NCI-H1694 treated with DMSO at 0.1 percent for 48 hours (cell line): ENCODE results near the gene CBFB.

Source experiments
- DNase-seq: peaks from one replicate; lab custom pipeline; 2025; lab: John Stamatoyannopoulos, UW

CBFB gene

DNA sequence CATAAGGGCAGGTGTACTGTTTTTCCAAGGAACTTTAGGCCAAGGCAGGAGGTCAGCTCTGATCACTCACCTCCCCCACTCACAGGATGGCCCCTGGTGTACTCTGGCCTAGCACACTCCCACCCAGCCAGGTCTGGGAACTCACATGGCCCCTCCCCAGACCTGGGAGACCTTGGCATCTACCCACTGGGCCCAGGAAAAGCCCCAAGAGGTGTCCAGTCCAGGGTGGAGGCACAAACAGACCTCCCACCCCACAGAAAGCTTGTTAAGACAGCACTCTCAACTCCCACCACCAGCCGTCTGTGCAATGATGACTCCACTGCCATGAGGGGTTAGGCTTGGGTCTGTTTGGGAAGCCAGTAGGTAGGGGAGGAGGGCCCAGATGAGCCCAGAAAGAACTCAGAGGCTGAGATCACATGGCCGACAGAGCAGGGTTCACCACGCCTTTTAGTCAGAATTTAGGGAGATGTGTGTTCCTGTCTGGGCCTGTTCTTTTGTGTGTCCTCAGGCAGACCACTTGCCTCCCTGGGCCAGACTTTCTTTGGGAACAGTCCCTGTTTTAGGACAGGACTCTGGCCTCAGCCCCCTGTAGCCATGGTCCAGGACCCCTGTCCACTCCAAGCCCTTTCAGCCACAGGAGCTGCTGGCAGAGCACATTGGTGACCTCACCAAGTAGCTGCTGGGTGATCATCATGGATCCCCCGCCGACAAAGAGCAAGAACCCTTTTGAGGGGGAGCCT, 12.1 kb upstream of the CBFB start:
- no peak for DNase-seq

DNA sequence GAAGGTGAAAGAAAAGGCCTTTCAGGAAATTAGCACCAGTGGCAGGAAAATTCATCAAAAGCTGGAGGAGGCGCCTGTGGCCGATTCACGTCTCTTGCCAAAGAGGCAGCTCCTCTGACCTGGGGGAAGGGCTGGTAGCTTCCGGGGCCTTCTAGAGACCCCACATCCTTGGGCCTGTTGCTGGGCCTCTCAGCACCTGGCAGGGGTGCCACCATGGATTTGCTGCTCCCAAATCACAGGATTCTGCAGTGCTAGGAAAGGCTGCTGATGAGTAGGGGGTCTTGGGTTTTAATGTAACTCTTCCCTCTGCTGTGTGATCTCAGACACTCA, 11.6 kb upstream of the CBFB start:
- no peak for DNase-seq

- DNase-seq, result peak; percentile 90
Measured at GRCh38 chr16:67017810-67018488, 11.0 kb upstream of the CBFB start.

DNA sequence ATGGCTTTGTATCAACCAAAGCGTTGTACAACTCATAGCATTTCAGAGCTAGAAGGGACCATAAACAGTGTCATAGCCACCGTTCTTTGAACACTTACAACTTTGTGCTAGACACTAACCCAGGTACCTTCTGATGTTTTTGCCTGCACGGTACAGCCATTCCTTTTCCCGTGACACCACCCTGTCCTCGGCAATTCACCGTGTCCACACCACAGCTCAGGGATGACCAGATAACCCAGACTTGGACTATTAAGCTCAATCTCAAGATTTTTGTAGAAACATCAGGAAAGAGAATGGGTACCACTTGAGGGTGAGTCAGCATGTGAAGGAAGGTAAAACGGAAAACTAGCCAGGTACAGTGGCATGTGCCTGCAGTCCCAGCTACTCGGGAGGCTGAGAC, 9.8 kb upstream of the CBFB start:
- no peak for DNase-seq

- no peak for DNase-seq
Measured at GRCh38 chr16:67021321-67021720, 7.6 kb upstream of the CBFB start.

DNA sequence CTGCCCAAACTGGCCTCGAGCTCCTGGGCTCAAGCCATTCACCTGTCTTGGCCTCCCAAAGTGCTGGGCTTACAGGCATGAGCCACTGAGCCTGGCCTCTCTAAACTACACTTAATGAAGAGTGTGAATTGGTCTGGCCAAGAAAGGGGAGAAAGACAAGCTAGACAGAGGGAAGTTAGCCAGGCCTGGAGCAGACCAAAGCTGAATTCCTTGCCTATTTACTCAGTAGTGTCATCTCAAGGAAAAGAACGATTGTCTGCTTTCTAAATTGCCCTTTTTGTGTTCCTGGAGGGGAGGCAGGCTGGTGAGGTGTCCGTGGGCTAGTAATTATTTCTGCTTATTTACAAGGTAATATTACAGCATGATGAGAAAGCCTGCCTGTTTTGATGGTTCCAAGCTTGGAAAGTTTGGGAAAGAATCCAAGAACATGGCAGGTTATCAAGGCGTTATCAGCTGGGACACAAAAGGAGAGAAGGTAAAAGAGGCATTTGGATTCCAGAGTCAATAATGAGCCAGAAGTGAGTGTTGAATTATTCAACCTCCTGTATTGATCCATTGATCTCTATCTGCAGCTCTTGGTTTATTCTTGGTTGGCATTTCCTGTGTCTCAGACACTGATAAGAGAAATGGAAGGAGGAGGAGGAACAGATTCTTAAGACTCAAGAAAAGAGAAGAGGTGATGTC, 6.3 kb upstream of the CBFB start:
- DNase-seq, result no peak

DNA sequence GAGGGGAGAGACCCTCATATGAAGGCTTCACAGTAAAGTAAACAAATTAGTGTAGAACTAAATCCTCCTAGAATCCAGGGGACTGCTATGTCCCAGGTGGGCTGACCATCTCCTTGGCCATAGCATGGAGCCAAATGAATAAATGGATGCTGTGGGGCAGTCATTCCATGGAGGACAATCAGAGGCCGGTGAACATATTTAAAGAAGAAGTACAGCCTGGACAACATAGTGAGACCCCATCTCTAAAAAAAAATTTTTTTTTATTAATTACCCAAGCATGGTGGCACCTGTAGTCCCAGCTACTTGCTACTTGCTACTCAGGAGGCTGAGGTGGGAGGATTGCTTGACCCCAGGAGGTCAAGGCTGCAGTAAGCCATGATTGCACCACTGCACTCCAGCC, 5.3 kb upstream of the CBFB start:
- DNase-seq, result no peak

DNA sequence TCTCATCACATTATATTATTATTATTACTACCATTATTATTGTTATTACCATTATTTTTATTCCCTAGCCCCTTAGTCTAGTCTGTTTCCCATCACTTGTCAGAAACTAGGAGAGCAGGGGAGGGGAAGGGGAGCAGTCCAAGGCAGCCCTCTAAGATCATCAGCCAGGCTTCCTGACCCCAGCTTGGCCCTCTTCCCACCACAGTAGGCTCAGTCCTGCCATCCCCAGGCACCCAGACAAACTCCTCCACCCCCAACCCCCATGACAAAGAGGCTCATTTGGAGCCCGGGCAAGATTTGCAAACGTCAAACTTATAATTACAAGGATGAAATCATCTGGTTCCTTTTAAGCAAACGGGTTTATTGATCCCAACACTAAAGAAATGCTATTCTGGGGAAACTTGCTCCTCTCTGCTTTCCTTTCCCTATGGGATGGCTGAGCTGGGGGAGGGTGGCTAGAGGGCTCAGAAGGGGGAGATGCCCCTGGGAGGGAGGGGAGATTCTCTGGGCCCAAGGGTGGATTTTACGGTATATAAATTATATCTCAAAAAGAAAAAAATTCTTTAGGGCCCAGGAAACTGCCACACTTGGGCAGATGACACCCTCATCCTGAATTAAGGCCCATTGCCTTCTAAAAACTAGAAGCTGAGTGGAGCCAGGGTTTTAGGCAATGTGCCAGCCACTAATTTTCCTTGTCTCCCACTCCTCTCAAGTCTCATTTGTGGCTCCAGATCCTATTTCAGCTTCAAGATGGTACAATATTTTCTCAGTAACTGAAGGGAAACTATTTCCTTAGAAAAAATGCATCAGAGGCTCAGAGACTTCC, 4.4 kb upstream of the CBFB start:
- DNase-seq, result no peak

DNA sequence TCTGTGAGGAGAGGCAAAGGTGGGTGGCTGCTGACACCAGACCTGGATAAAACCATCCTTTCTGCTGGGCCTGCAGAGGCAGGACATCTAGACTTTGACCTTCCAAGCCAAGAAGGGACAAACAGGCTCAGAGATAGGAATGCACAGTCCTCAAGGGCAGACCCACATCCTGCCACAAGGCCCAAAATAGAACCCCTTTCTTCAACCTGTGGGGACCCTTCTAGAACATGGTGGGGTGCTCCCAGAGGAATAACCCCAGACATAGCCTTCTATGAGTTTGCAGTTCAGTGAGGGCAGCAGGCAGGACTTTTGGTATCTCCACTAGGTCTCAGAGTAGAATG, 3.8 kb upstream of the CBFB start:
- DNase-seq, result no peak

DNA sequence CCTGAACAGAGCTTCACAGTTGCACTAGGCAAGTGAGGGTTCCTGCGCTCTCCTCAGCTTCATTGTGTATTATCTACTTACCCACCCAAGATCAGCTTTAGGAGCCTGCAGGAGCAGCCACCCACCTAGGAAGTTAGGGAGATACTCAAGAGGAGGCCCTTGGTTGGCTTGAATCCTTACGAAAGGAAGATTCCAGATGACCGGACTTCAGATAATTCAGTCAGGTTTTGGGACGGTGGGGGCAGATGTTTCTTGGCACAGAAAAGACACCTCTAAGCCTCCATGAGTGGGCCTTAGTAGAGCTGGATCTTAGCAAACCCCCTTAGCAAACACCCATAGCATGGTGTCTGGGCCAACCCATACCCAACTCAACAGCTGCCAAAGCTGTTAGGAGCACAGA, 2.4 kb upstream of the CBFB start:
- no peak for DNase-seq

DNA sequence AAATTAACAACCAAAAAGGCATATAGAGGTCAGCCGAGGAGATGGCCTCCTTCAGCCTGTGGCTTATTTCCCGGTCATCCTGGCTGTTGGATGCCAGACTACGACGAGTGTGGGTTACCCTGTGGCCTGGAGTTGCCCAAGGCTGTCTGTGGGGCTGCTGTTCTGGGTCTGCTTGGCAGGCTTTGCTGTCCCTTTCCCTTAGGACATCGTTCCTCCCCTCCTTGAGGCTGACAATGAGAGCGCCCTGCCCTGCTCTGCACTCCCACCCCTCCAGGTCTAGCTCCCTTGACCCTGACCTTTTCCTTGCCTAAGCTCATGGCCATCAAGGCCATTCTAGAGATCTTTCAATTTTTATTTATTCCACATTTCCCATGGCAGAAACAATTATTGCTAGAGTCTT, 1.9 kb upstream of the CBFB start:
- no peak for DNase-seq

DNA sequence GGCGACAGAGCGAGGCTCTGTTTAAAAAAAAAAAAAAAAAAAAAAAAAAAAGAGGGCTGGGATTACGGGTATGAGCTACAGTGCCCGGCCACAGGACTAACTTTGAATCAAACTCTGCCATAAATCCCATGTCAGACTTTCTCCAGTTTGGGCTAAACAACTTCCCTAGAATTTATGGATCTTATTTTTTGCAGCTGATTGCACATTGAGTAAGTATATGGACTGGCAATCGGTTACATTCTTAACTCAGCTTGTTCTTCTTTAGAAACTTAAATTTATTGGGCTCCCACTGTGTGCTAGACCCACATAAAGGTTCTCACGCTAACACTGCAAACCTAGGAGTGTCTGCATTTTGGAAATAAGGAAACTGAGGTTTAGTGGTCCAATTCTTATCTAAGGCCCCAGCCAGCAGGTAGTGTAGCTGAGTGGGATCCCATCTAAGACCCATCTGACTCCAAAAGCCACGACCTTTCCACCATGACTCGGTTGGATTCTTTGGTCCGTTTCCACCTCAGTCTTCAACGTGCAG, 718 bp upstream of the CBFB start:
- no peak for DNase-seq

- no peak for DNase-seq
Measured at GRCh38 chr16:67029254-67030096, 526 bp downstream of the CBFB start.

DNA sequence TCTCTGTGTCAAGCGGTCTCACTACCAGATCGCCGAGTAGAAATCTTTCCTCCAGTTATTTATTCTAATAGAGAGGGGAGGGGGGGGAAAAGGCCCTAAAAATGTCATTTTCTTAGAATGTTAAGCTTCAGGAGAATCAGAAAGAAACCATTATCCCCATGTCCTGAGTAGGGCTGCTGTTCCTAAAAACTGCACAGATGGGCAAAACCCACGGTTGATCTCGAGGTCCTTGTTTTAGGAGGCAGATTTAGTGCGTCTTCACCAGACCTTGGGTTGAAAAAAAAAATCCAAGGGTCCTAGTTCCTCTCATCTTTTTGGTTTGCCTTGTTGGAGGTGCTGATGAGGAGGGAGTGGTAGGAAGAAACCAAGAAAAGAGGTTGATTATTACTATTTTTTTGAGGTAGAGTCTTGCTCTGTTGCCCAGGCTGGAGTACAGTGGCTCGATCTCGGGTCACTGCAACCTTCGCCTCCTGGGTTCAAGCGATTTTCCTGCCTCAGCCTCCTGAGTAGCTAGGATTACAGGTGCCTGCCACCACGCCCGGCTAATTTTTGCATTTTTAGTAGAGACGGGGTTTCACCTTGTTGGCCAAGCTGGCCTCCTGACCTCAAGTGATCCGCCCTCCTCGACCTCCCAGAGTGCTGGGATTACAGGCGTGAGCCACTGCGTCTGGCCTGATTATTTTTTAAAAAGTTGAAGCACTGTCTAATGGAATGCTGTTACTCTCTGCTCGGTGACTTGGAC, 1.4 kb downstream of the CBFB start:
- no peak for DNase-seq

DNA sequence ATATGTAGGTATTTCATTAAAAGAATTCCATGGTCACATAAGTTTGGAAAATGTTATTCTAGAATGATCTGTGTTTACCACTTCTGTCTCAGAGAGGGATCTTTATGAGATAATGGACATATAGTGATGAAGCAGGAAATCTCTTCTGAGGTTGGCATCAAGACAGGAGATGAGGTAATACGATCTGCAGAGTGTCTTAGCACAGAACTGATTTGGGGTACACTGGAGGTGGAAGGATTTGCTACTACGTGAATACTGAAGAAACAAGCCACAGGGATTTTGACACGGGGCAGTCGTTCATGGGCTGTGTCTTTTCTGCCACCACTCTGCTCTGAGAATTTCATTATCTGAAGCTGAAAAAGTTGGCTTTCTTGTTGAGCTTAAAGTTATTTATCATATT, 5.5 kb downstream of the CBFB start:
- DNase-seq, result no peak

DNA sequence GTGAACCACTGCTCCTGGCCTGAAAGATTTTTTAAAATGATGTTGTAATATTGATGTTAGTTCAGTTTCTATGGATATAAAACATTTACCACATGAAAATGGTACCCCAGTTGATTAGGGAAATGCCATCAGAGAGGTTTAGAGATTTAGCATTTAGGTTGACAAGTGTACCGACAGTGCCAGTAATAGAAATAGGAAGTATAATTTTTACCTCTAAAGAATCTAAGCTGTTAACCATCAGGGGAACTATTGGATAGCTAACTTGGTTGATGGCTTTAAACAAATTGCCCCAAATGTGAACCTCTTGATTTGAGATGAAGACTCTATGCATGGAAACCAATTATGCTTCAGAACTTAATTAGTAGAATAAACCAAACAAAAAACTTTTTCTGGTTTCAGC, 6.4 kb downstream of the CBFB start:
- DNase-seq, result no peak

- no peak for DNase-seq
Measured at GRCh38 chr16:67036323-67036741, 7.4 kb downstream of the CBFB start.

- DNase-seq, result no peak
Measured at GRCh38 chr16:67039260-67040020, 10.5 kb downstream of the CBFB start.

- DNase-seq, result no peak
Measured at GRCh38 chr16:67040166-67040565, 11.2 kb downstream of the CBFB start.

DNA sequence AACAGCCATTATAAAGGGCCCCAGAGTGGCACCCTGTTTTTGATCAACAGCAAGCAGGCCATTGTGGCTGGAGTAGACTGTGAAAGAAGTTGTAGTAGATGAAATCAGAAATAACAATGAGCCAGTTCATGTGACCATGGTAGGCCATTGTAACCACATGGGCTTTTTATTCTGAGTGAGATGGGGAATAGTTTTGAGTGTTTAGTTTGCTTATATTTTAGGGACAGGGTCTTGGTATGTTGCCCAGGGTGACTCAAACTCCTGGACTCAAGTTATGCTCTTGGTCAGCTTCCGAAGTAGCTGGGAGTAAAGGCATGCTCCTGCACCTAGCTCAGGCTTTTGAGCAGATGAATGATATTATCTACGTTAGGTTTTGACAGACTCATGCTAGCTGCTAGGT, 12.0 kb downstream of the CBFB start:
- no peak for DNase-seq
